Transverse colon (tissue), 4 donors: Measurements from ENCODE around the gene NDUFAF2. TPM values are rescaled to one million over a fixed set of nuclear protein-coding genes. Genes with fewer than 3 reads are reported as not detected.

ENCODE experiments used
- DNase-seq: peaks from one replicate; pipeline ENCODE4 v3.0.0-alpha.2; 2019
- H3K27ac ChIP-seq, 4 donors: fragments of 200-600 bp; sonication (generic); 2 replicates each; pipeline ENCODE4 v1.5.1; 2016 to 2018; ENCODE audit warnings: inconsistent platforms in 4 of 4
- H3K27me3 ChIP-seq: fragments of 200-600 bp; sonication (generic); 2 replicates; pipeline ENCODE4 v1.5.1; 2017; ENCODE audit warnings: inconsistent platforms
- H3K36me3 ChIP-seq, 4 donors: fragments of 200-600 bp; sonication (generic); 2 replicates each; pipeline ENCODE4 v1.5.1; 2017 to 2019; ENCODE audit warnings: inconsistent platforms in 4 of 4
- H3K4me1 ChIP-seq, 4 donors: fragments of 200-600 bp; sonication (generic); 2 replicates each; pipeline ENCODE4 v1.5.1; 2017 to 2020; ENCODE audit warnings: inconsistent platforms in 4 of 4
- H3K4me3 ChIP-seq, 4 donors: fragments of 200-600 bp; sonication (generic); 1 replicate in 1 of 4; 2 replicates in 3 of 4; pipeline versions ENCODE4 v1.5.1 to v1.6.1; 2017 to 2019; ENCODE audit warnings: inconsistent platforms in 4 of 4
- H3K9me3 ChIP-seq, 2 donors: fragments of 200-600 bp; sonication (generic); 2 replicates each; pipeline ENCODE4 v1.5.1; 2017 to 2019; ENCODE audit warnings: inconsistent platforms in 2 of 2
- CTCF ChIP-seq, 5 experiments: fragments of 200-600 bp in 3 of 5; fragments of 450-650 bp in 2 of 5; sonication (generic) in 3 of 5; IDR thresholded peaks; 1 replicate in 2 of 5; 2 replicates in 3 of 5; pipeline ENCODE4 v1.5.1; 2016 to 2017; ENCODE audit warnings: antibody characterized with exemption in 5 of 5, inconsistent platforms in 3 of 5, mild to moderate bottlenecking in 2 of 5, moderate library complexity in 1 of 5
- EP300 ChIP-seq: sonication (generic); formaldehyde crosslinking; IDR thresholded peaks from one replicate; pipeline ENCODE4 v1.6.1; 2017; ENCODE audit warnings: antibody characterized with exemption, low read depth
- POLR2A ChIP-seq: fragments of 450-650 bp; IDR thresholded peaks from one replicate; pipeline ENCODE4 v1.6.1; 2016; ENCODE audit warnings: antibody characterized with exemption, mild to moderate bottlenecking, moderate library complexity
- POLR2AphosphoS5 ChIP-seq, 3 donors: sonication (generic); formaldehyde crosslinking; IDR thresholded peaks; one replicate each; pipeline ENCODE4 v1.6.1; 2016; ENCODE audit warnings: antibody characterized with exemption in 3 of 3
- WGBS, 2 donors: methylation state at CpG; one replicate each; pipeline ENCODE4 v1.1.5; 2018; ENCODE audit warnings: low coverage in 1 of 2; 5-methylcytosine and 5-hydroxymethylcytosine counted together
- in situ Hi-C, 4 donors: fragments of 200-750 bp; cut with MboI; loops; one replicate each; pipeline versions ENCODE4 v1.15.0 to v1.15.1; 2017; ENCODE audit warnings: low sequenced_read_pairs in 3 of 4, low pct_ligation_motif_present in 1 of 4, low pct_unique_long_range_greater_than_20kb in 1 of 4
- intact Hi-C: fragments of 100-400 bp; cut with DNase I; formaldehyde crosslinking; loops from one replicate; pipeline ENCODE4 v1.15.1; 2023; ENCODE audit warnings: low total_unique reads
- total RNA-seq, 4 donors: library from RNA; depleted of rRNA; stranded (reverse); fragments of >200 nt; gene quantifications; one replicate each; pipeline ENCODE4 v1.1.0, GENCODE V29; 2016

Gene NDUFAF2
- total RNA-seq, 4 donors from 2014 or later, result 8.2 to 26.5 (median 10.5) TPM

GRCh38 chr5:60958712-60959111, 13.7 kb downstream of the NDUFAF2 start:
- Histone ChIP-seq H3K36me3 (no peaks in the 10 kb centered on the region), H3K27ac (no peak overlapping the region), H3K9me3 (peaks cover 6 to 8% of the 10 kb centered on the region in 2 donors), H3K27me3 (no peaks in the 10 kb centered on the region), H3K4me3 (no peak overlapping the region), H3K4me1 (no peaks in the 10 kb centered on the region)
- intact Hi-C loops (no loop called here), in situ Hi-C loops (no loop called here)
- 90 to 93% methylated on average over 2 of the region's 2 CpGs for WGBS, 2 donors
- no peak for DNase-seq
- no peak for TF ChIP-seq POLR2A
- TF ChIP-seq EP300, result no peak
- TF ChIP-seq CTCF (IDR thresholded peaks at IDR 0.05), result no peak
- TF ChIP-seq POLR2AphosphoS5 (IDR thresholded peaks at IDR 0.05), result no peak

- Histone ChIP-seq H3K4me1 (no peaks in the 10 kb centered on the region), H3K27me3 (no peaks in the 10 kb centered on the region), H3K27ac (no peak overlapping the region), H3K9me3 (peaks cover 6 to 8% of the 10 kb centered on the region in 2 donors), H3K36me3 (no peaks in the 10 kb centered on the region), H3K4me3 (no peak overlapping the region)
- intact Hi-C loops, result no loop called here
- TF ChIP-seq POLR2A (no peak), EP300 (no peak), POLR2AphosphoS5 (IDR thresholded peaks at IDR 0.05) (no peak), CTCF (IDR thresholded peaks at IDR 0.05) (peak in 3 of 5 experiments; percentile 9 to 28 (median 18))
- no peak for DNase-seq
- in situ Hi-C loops, result no loop called here
These were observed 14.2 kb downstream of the NDUFAF2 start for GRCh38 chr5:60959156-60959555.

GRCh38 chr5:60960591-60960990, 15.6 kb downstream of the NDUFAF2 start:
- Histone ChIP-seq H3K36me3 (no peaks in the 10 kb centered on the region), H3K9me3 (no peaks in the 10 kb centered on the region), H3K4me3 (no peak overlapping the region), H3K27me3 (no peaks in the 10 kb centered on the region), H3K27ac (no peak overlapping the region), H3K4me1 (no peaks in the 10 kb centered on the region)
- DNase-seq, result no peak
- TF ChIP-seq CTCF (IDR thresholded peaks at IDR 0.05) (peak; percentile 21 to 40 (median 27)), POLR2AphosphoS5 (IDR thresholded peaks at IDR 0.05) (no peak), POLR2A (no peak), EP300 (no peak)
- WGBS, 2 donors, result 46 to 61% methylated on average over 2 of the region's 2 CpGs
- intact Hi-C loops, result no loop called here
- in situ Hi-C loops, result no loop called here

- H3K27me3 ChIP-seq, result no peaks in the 10 kb centered on the region
- H3K36me3 ChIP-seq, result no peaks in the 10 kb centered on the region
- H3K4me3 ChIP-seq, result no peak overlapping the region
- 82 to 90% methylated on average over 2 of the region's 2 CpGs for WGBS, 2 donors
- intact Hi-C loops, result no loop called here
- in situ Hi-C loops, result no loop called here
- DNase-seq, result no peak
- TF ChIP-seq EP300, result no peak
- TF ChIP-seq CTCF (IDR thresholded peaks at IDR 0.05), result no peak
- TF ChIP-seq POLR2A, result no peak
- no peak for TF ChIP-seq POLR2AphosphoS5 (IDR thresholded peaks at IDR 0.05)
- no peak overlapping the region for H3K27ac ChIP-seq
- no peaks in the 10 kb centered on the region for H3K4me1 ChIP-seq
- H3K9me3 ChIP-seq, result peaks cover under 1 to 6% of the 10 kb centered on the region in 2 donors
These were observed 16.7 kb downstream of the NDUFAF2 start for GRCh38 chr5:60961685-60962084.
